Fibroblast of skin of right quadriceps (primary cell): ENCODE data around the gene FSIP1.
A peak's percentile ranks its signal among the peaks of the same experiment; 100 is the strongest.

Experiments used
- DNase-seq: peaks from one replicate; pipeline ENCODE4 v3.0.0-alpha.2; 2013

Gene FSIP1

DNA sequence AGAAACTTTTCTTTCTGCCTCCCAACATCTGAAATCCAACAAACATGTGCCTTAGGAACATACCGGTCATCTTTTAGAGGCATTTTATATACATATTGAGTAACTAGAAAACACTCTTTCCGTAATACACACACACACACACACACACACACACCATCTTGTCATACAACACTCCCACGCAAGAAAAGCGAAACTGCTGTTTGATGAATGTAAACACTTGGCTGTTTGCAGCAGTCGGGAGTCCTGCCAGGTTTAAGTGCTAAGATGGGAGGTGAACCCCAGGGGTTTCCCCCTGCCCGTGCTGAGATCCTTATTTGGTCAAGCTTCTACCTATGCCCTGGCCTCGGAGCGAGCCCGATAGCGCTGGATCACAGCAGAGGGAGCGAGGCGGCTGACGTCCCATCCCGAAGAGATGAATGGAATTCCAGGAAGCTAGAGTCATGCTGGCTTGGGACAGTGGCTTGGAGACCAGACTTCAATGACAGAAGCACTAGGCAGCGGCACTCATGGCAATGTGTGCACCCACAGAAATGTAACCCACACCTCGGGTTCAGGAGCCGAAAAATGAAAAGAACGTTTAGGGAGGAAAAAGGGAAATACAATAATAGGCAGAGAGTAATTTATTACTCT is 203.0 kb downstream of the FSIP1 start:
- peak; percentile 96 for DNase-seq

GRCh38 chr15:39578851-39579486 is 203.7 kb downstream of the FSIP1 start:
- DNase-seq, result peak; percentile 53

- DNase-seq, result no peak
These were observed 207.5 kb downstream of the FSIP1 start for GRCh38 chr15:39575180-39575579.

- DNase-seq, result peak; percentile 51
These were observed 208.2 kb downstream of the FSIP1 start for GRCh38 chr15:39574427-39574826.

- peak; percentile 36 for DNase-seq
These were observed 208.8 kb downstream of the FSIP1 start for GRCh38 chr15:39573844-39574243.

DNA sequence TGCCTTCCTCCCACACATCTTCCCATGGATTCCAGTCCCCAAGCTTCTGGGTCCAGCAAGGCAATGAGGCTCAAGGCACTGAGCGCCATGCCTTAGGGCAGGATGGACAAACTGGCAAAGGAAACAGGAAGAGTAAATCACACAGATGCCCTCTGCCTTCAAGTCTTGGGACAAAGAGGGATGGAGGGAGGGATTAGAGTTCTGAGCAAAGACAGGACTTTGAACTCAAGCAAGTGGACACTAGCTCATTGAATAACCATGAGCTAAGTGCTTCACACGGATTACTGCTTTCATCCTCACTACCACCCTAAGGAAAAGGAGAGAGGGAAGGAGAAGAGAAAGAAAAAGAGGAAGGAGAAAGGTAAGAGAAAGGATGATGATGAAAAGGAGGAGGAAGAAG is 209.4 kb downstream of the FSIP1 start:
- DNase-seq, result no peak

DNA sequence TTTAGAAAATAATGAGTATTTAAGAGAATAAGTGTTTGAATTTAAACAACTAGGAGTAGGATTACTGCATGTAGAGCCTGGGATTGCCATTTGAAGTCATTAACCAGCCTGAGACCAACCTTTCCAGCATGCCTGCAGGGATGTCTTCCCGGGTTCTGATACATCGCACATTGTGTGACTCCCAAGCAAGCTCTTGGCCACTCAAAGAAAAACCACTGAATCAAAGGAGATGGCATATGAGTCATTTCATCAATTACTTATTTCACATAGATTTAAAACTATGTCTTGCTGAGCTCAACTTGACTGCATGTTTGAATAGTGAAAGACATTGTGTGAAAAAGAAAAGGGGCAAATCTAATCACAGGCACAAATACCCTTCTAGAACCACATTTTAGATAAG is 216.8 kb downstream of the FSIP1 start:
- no peak for DNase-seq

- DNase-seq, result no peak
These were observed 217.5 kb downstream of the FSIP1 start for GRCh38 chr15:39564972-39565665.

DNA sequence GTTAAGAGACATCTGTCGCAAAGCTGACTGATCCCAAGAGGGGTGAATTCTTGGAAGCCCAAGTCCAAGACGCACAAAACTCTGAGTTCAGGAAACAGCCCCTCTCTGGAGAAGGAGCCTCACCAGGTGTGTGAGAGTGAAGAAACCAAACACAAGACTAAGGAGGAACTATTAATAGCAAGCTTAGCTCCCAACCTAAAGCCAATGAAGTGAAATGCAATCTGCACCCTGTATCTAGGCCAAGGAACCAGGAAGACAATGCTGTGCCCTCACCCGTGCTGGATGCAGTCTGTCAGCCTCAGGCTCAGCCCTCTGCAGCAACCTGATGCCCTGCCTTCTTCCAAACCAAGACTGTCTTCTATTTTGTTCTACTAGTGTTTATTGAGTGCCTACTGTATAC is 224.2 kb downstream of the FSIP1 start:
- DNase-seq, result no peak

GRCh38 chr15:39556461-39556860 is 226.2 kb downstream of the FSIP1 start:
- DNase-seq, result no peak

GRCh38 chr15:39555885-39556284 is 226.8 kb downstream of the FSIP1 start:
- DNase-seq, result no peak

DNA sequence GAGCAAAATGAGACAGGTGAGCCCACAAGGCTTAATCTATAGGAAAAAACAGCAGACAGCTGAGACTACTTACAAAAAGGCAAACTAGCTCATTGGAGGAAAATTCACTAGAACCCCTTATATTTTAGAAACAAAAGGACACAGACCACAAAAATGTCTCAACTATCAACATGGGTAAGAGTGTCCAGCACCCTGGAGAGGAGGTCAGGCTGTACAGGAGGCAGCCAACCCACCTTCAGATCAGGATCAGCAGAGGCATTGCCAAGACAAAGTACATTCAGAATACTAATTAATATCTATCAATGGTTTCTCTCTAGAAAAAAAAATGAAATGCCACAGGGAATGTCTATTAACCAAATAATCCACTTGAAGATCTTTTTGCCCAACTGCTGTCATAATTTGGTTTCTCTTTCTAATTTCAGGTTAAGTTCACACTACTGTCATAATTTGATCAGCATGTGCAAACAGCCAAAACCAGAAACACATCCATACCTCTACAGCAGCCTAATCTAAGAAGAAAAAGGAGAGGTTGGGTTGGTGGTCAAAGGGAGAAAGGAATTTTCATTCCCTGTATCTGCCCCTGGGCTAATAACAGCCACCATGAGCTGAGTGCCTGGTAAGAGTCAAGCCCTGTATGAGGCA is 227.8 kb downstream of the FSIP1 start:
- DNase-seq, result no peak

- no peak for DNase-seq
These were observed 228.5 kb downstream of the FSIP1 start for GRCh38 chr15:39553947-39554693.

GRCh38 chr15:39552556-39552955 is 230.1 kb downstream of the FSIP1 start:
- DNase-seq, result no peak

GRCh38 chr15:39551476-39551875 is 231.2 kb downstream of the FSIP1 start:
- no peak for DNase-seq
